ENCODE results near the gene ZNF746. TPM values are rescaled to one million over a fixed set of nuclear protein-coding genes. Genes with fewer than 3 reads are reported as not detected.

ZNF746 gene
- total and polyA plus RNA-seq, 2 of the 13 experiments (the other 11 are each of a cell fraction or from before 2014, with no cell fraction given), result 3.8 to 8.1 TPM

- TF ChIP-seq SOX6 (IDR thresholded peaks at IDR 0.05) (no peak), SOX6 (CRISPR knock-in tag; IDR thresholded peaks at IDR 0.05) (no peak), ZBTB34 (CRISPR knock-in tag; IDR thresholded peaks at IDR 0.05) (no peak), MLX (CRISPR knock-in tag; IDR thresholded peaks at IDR 0.05) (no peak), DMAP1 (CRISPR knock-in tag; IDR thresholded peaks at IDR 0.05) (no peak), ZNF616 (CRISPR knock-in tag; IDR thresholded peaks at IDR 0.05; ENCODE audit: low read depth) (no peak), ZNF292 (CRISPR knock-in tag; IDR thresholded peaks at IDR 0.05; ENCODE audit: borderline replicate concordance, low read depth) (no peak), KMT2A (CRISPR knock-in tag; IDR thresholded peaks at IDR 0.05) (0 out of 2 replicates have a peak, but pooled peaks have one; percentile 5), HNRNPK (IDR thresholded peaks at IDR 0.05; ENCODE audit: low read depth, low read length, poor library complexity, severe bottlenecking) (no peak), TFDP2 (CRISPR knock-in tag; IDR thresholded peaks at IDR 0.05) (no peak), ZNF10 (CRISPR knock-in tag; IDR thresholded peaks at IDR 0.05; ENCODE audit: borderline replicate concordance, low read depth) (no peak), ZBTB20 (CRISPR knock-in tag; IDR thresholded peaks at IDR 0.05; ENCODE audit: borderline replicate concordance, low read depth) (no peak), SIX4 (CRISPR knock-in tag; IDR thresholded peaks at IDR 0.05) (no peak), HBP1 (CRISPR knock-in tag; IDR thresholded peaks at IDR 0.05; ENCODE audit: low read depth) (no peak), HNRNPL (IDR thresholded peaks at IDR 0.05; ENCODE audit: low read depth, low read length) (no peak), KLF9 (CRISPR knock-in tag; IDR thresholded peaks at IDR 0.05; ENCODE audit: low read depth) (no peak), IKZF4 (CRISPR knock-in tag; IDR thresholded peaks at IDR 0.05; ENCODE audit: borderline replicate concordance, low read depth, not compliant biosample characterization) (no peak)
These were observed 792 bp downstream of the ZNF746 start (continued) for GRCh38 chr7:149496642-149497391.
